ENCODE results near the gene MN1. TPM values are rescaled to one million over a fixed set of nuclear protein-coding genes. Genes with fewer than 3 reads are reported as not detected.

The MN1 gene
- total and polyA plus RNA-seq, 2 donors (not counting 1 experiment from before 2014, with no cell fraction given): 2.8 to 7.4 TPM

GRCh38 chr22:27764722-27765236 is 36.8 kb downstream of the MN1 start:
- Histone ChIP-seq H3K79me2 (ENCODE audit: control insufficient read depth, insufficient read depth, low read length) (no peaks in the 10 kb centered on the region), H3K4me3 (replicated peaks in 1 of 4; ENCODE audit: control extremely low read depth in 1 of 4, insufficient read depth in 1 of 4, low read depth in 3 of 4, low read length in 4 of 4) (no peak overlapping the region), H3K36me3 (ENCODE audit: control insufficient read depth, insufficient read depth, low read length) (no peaks in the 10 kb centered on the region), H3K9me3 (ENCODE audit: control insufficient read depth, insufficient read depth, low read depth, low read length) (no peaks in the 10 kb centered on the region), H3K27me3 (ENCODE audit: control insufficient read depth, insufficient read depth, low read length) (no peaks in the 10 kb centered on the region), H3K4me1 (ENCODE audit: control insufficient read depth, extremely low read depth, insufficient read depth, low read length) (no peaks in the 10 kb centered on the region), H3K4me2 (ENCODE audit: extremely low read depth, insufficient read depth, low read length) (no peak overlapping the region), H3K9ac (ENCODE audit: insufficient read depth, low read length) (no peak overlapping the region), H4K20me1 (ENCODE audit: control insufficient read depth, extremely low read depth, insufficient read depth, low read length) (no peaks in the 10 kb centered on the region), H3K27ac (ENCODE audit: insufficient read depth, low read length) (no peak overlapping the region), H2AFZ (ENCODE audit: low read length) (no peak overlapping the region)
- no peak for TF ChIP-seq EZH2 (IDR thresholded peaks at IDR 0.05; ENCODE audit: low read length, missing control alignments)
- TF ChIP-seq CTCF (conservative IDR thresholded peaks at IDR 0.05 in 1 of 2, IDR thresholded peaks at IDR 0.05 in 1 of 2; ENCODE audit: low read depth in 1 of 2, low read length in 2 of 2): no peak
- DNase-seq (ENCODE audit: low read depth in 2 of 2): no peak

- TF ChIP-seq EZH2 (IDR thresholded peaks at IDR 0.05; ENCODE audit: low read length, missing control alignments) (no peak), CTCF (conservative IDR thresholded peaks at IDR 0.05 in 1 of 2, IDR thresholded peaks at IDR 0.05 in 1 of 2; ENCODE audit: low read depth in 1 of 2, low read length in 2 of 2) (no peak)
- no peaks in the 10 kb centered on the region for H3K79me2 ChIP-seq (ENCODE audit: control insufficient read depth, insufficient read depth, low read length)
These were observed 39.9 kb downstream of the MN1 start for GRCh38 chr22:27761665-27762064.

GRCh38 chr22:27761000-27761399 is 40.6 kb downstream of the MN1 start:
- no peak for DNase-seq (ENCODE audit: low read depth in 2 of 2)
- H3K36me3 ChIP-seq (ENCODE audit: control insufficient read depth, insufficient read depth, low read length): no peaks in the 10 kb centered on the region

More at GRCh38 chr22:27761665-27762064, 39.9 kb downstream of the MN1 start:
- Histone ChIP-seq H3K4me2 (ENCODE audit: extremely low read depth, insufficient read depth, low read length) (no peak overlapping the region), H4K20me1 (ENCODE audit: control insufficient read depth, extremely low read depth, insufficient read depth, low read length) (no peaks in the 10 kb centered on the region), H2AFZ (ENCODE audit: low read length) (no peak overlapping the region), H3K9me3 (ENCODE audit: control insufficient read depth, insufficient read depth, low read depth, low read length) (no peaks in the 10 kb centered on the region), H3K36me3 (ENCODE audit: control insufficient read depth, insufficient read depth, low read length) (no peaks in the 10 kb centered on the region), H3K4me3 (replicated peaks in 1 of 4; ENCODE audit: control extremely low read depth in 1 of 4, insufficient read depth in 1 of 4, low read depth in 3 of 4, low read length in 4 of 4) (no peak overlapping the region), H3K4me1 (ENCODE audit: control insufficient read depth, extremely low read depth, insufficient read depth, low read length) (no peaks in the 10 kb centered on the region), H3K27me3 (ENCODE audit: control insufficient read depth, insufficient read depth, low read length) (no peaks in the 10 kb centered on the region), H3K27ac (ENCODE audit: insufficient read depth, low read length) (no peak overlapping the region), H3K9ac (ENCODE audit: insufficient read depth, low read length) (no peak overlapping the region)
- DNase-seq (ENCODE audit: low read depth in 2 of 2): no peak

More at GRCh38 chr22:27761000-27761399, 40.6 kb downstream of the MN1 start:
- H3K4me2 ChIP-seq (ENCODE audit: extremely low read depth, insufficient read depth, low read length): no peak overlapping the region
- H3K79me2 ChIP-seq (ENCODE audit: control insufficient read depth, insufficient read depth, low read length): no peaks in the 10 kb centered on the region
- no peak overlapping the region for H2AFZ ChIP-seq (ENCODE audit: low read length)
- no peak overlapping the region for H3K4me3 ChIP-seq (replicated peaks in 1 of 4; ENCODE audit: control extremely low read depth in 1 of 4, insufficient read depth in 1 of 4, low read depth in 3 of 4, low read length in 4 of 4)
- H3K9me3 ChIP-seq (ENCODE audit: control insufficient read depth, insufficient read depth, low read depth, low read length): no peaks in the 10 kb centered on the region
- H3K9ac ChIP-seq (ENCODE audit: insufficient read depth, low read length): no peak overlapping the region
- no peak for TF ChIP-seq EZH2 (IDR thresholded peaks at IDR 0.05; ENCODE audit: low read length, missing control alignments)
- no peak for TF ChIP-seq CTCF (conservative IDR thresholded peaks at IDR 0.05 in 1 of 2, IDR thresholded peaks at IDR 0.05 in 1 of 2; ENCODE audit: low read depth in 1 of 2, low read length in 2 of 2)
- H3K27me3 ChIP-seq (ENCODE audit: control insufficient read depth, insufficient read depth, low read length): no peaks in the 10 kb centered on the region
- no peak overlapping the region for H3K27ac ChIP-seq (ENCODE audit: insufficient read depth, low read length)
- no peaks in the 10 kb centered on the region for H3K4me1 ChIP-seq (ENCODE audit: control insufficient read depth, extremely low read depth, insufficient read depth, low read length)
- H4K20me1 ChIP-seq (ENCODE audit: control insufficient read depth, extremely low read depth, insufficient read depth, low read length): no peaks in the 10 kb centered on the region
